AG09309 (cell line): ENCODE measurements around the gene TNFAIP8L3.
A peak's percentile ranks its signal among the peaks of the same experiment; 100 is the strongest.

Experiments
- DNase-seq: peaks from one replicate; pipeline ENCODE4 v3.0.0-alpha.2; 2010; ENCODE audit warnings: low read depth
- H3K4me3 ChIP-seq: 2 replicates; pipeline ENCODE4 v1.5.1; 2011; ENCODE audit warnings: mild to moderate bottlenecking, low read depth, low read length, moderate library complexity; ENCODE audit not compliant: control insufficient read depth
- TF ChIP-seq, protein P1 (sequence below): IDR thresholded peaks from 2 replicates; pipeline ENCODE4 v1.5.1; 2011; ENCODE audit warnings: mild to moderate bottlenecking, low read depth, low read length, inconsistent platforms; ENCODE audit not compliant: insufficient read depth, control insufficient read depth; ENCODE audit errors: missing control alignments

TNFAIP8L3 gene

DNA sequence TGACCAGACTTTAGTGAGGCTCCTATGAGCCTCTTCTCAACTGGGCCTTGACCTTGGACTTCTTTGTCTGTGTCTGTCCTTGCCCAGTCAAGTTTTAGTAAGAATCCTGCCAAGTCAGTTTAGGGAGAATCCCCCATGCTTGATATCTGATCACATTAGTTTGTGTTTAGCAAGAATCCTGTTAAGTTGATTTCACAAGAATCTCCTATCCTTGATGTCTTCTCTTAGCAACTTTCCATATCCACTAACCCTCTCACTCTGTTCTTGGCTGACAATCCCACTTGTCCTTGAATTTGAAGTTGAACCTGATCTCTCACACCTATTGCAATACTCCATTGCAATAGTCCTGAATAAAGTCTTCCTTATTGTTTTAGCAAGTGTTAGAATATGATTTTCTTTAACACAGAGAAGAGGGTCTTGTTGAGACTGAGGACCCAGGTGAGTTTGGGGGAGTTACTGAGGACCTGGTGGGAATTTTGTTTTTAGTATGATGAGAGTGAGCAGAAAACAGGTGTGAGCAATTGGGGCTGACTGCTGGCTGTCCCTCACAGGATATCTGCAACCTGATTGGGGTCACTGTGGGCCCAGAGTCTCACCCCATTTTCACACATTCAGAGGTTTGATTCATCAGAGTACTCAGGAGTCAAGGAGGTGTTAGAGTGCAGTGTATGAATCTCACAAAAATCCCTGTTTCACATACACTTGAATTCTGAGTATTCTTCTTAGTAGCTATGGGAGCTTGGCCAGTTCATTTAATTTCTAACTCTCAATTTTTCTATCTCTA is 39.9 kb upstream of the TNFAIP8L3 start:
- H3K4me3 ChIP-seq: no peak overlapping the region
- TF ChIP-seq, protein P1, sequence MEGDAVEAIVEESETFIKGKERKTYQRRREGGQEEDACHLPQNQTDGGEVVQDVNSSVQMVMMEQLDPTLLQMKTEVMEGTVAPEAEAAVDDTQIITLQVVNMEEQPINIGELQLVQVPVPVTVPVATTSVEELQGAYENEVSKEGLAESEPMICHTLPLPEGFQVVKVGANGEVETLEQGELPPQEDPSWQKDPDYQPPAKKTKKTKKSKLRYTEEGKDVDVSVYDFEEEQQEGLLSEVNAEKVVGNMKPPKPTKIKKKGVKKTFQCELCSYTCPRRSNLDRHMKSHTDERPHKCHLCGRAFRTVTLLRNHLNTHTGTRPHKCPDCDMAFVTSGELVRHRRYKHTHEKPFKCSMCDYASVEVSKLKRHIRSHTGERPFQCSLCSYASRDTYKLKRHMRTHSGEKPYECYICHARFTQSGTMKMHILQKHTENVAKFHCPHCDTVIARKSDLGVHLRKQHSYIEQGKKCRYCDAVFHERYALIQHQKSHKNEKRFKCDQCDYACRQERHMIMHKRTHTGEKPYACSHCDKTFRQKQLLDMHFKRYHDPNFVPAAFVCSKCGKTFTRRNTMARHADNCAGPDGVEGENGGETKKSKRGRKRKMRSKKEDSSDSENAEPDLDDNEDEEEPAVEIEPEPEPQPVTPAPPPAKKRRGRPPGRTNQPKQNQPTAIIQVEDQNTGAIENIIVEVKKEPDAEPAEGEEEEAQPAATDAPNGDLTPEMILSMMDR: no peak
- no peak for DNase-seq

DNA sequence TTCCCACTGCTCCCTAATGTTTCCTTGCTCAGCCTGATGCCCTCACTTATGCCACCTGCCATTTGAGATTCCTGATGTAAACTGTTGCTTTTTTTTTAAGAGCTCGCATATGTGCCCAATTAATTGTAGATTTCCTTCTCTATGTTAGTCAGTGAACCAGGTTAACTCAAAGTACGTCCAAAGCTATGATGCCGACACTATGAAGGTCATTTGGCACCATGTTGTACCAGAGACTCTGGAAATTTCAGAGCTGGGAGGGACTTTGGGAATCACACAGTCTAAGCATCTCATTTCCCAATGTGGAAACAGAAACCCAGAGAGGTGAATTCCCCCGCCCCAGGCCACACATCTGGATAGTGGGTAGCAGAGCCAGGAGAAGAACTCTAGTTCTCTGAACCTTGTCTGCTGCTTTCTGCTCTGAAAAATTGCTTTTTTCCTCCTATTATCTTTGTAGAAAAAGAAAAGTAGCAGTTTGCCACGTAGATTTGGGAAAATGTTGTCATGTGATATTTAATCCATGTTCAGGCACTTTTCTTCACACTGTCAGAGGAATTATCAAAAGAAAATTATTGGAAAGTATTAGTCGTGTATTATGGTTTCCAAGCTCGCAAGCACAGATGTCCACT is 38.5 kb upstream of the TNFAIP8L3 start:
- TF ChIP-seq, protein P1: no peak
- DNase-seq: no peak
- no peak overlapping the region for H3K4me3 ChIP-seq

DNA sequence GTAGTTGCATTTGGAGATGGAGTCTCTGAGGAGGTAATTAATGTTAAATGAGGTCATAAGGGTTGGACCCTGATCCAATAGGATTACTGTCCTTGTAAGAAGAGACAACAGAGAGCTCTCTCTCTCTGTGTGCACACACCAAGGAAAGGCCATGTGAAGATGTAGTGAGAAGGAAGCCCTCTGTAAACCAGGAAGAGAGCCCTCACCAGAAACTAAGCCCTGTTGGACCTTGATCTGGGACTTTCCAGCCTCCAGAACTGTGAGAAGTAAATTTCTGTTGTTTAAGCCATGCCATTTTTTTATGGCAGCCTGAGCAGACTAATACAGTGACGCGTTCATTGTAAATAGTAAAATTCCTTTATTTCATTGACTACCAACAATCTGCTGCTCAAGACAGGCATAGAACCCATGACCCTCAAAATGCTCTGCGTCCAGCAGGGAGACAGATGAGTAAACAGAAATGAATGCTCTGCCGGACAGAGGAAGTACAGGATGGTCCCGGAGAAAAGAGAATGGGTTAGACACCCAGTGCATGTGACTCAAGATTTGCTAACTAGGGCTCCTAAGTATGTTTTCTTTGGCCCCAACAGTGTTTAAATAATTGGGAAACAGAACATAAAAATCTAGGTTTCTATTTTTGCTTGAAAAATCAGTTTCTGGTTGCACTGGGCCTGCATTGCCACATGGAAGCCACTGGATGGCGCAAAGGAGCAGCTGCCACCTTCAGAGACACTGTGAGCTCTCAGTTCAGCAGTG is 37.9 kb upstream of the TNFAIP8L3 start:
- no peak overlapping the region for H3K4me3 ChIP-seq
- peak; percentile 96 for DNase-seq
- TF ChIP-seq, protein P1: peak; percentile 97

DNA sequence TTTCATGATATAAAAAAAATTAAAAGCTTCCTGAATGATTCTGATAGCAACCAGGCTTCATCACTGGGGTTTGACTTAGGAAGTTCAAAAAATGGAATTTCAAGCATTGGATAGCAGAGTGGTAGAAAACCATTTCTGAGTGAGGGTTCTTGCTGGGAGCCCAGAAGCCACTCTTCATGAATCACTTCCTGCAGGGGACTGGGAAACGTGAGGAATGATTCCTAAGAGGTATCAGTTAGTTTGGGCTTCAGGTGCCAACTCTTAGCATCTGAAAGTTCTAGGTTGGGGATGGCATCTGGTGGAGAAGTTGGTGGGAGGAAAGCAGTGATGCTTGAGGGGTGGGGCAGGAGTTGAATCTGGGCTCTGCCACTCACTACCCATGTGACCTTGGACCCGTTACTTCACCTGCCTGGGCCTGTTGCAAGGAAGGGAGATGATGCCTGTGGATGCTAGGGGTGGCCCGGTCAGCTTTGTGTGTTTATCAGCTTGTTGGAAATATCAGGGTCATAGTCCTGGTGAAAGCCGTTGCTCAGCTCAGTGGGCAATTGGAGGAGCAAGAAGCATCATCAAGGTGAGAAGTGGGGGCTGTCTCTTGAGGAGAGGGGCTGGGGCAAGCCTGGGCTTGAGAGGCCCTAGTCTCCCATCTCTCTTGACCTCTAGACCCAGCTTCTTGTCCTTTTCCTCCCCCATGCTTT is 37.0 kb upstream of the TNFAIP8L3 start:
- TF ChIP-seq, protein P1: no peak
- no peak for DNase-seq
- H3K4me3 ChIP-seq: no peak overlapping the region

DNA sequence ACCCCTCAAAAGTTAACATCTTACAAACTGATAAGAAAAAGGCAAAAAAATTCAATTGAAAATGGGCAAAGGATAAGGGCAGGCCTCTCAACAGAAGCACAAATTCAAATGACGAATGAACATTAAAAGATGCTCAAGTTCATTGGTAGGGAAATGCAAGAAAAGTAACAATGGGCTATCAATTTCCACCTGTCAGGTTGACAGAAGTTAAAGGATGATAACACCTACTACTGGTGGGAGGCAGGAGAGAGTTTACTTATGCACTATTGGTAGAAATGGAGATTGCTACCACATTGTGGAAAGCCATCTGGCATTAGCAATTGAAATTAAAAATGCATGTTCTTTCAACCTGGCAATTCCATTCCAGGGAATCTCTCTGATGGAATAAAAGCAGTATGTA is 35.6 kb upstream of the TNFAIP8L3 start:
- TF ChIP-seq, protein P1: no peak
- DNase-seq: no peak
- no peak overlapping the region for H3K4me3 ChIP-seq

DNA sequence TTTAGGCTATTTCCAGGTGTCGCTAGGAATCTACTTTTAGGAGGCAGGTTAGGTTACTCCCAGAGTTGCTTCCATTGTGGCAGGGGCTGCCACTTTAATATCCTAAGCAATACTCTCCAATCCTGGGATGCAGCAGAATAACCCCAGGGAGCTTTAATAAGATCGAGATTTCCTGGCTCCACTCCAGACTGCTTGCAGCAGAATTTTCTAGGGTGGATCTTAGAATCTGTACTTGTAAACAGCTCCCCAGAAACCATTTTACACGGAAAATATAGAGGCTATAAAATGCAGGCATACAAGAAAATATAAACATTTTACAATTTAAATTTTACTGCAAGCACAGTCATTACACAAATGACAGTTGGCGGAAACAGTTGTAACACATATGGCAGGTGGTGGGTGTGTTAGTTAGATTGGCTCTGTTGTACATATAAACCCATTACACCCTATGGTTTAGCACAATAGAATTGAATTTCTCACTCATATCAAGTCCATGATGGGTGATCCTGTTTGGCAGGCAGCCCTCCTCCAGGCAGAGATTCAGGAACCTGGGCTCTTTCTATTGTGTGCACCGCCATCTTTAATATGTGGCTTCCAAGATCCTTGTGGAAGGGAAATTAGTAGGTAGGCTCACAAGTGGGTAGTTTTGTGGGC is 35.0 kb upstream of the TNFAIP8L3 start:
- no peak overlapping the region for H3K4me3 ChIP-seq
- DNase-seq: no peak
- TF ChIP-seq, protein P1: no peak
